Adipose tissue (tissue), 3 donors: ENCODE measurements around the gene AFAP1. TPM values are rescaled to one million over a fixed set of nuclear protein-coding genes. Genes with fewer than 3 reads are reported as not detected.

Source experiments
- H3K27ac ChIP-seq: one replicate; pipeline ENCODE4 v1.5.1; 2013; ENCODE audit warnings: low read depth, low read length
- WGBS, 3 donors: extraction: QIAGEN DNeasy Blood & Tissue Kit; methylation state at CpG; one replicate each; pipeline ENCODE4 v1.1.7; 2013; 5-methylcytosine and 5-hydroxymethylcytosine counted together
- polyA plus RNA-seq, 3 donors: library from polyadenylated mRNA; stranded (reverse); fragments of 200-250 nt; gene quantifications; one replicate each; pipeline ENCODE4 v1.2.3, GENCODE V29; 2013
- donor health status: healthy with polysubstance abuse.
- donor health status: Bipolar disorder and iron deficiency.
- donor health status: healthy.

AFAP1 gene
- polyA plus RNA-seq, 3 donors = 3.4 to 11.8 (median 10.9) TPM

- H3K27ac ChIP-seq = no peak overlapping the region
- 62 to 78% (median 64%) methylated on average over 5 of the region's 5 CpGs for WGBS, 3 donors
These were observed 158.8 kb downstream of the AFAP1 start for GRCh38 chr4:7780751-7781348.

- 54 to 59% (median 55%) methylated on average over 5 of the region's 5 CpGs for WGBS, 3 donors
- H3K27ac ChIP-seq = no peak overlapping the region
These were observed 160.3 kb downstream of the AFAP1 start for GRCh38 chr4:7779432-7779768.

- 78 to 83% (median 79%) methylated on average over 24 of the region's 24 CpGs for WGBS, 3 donors
- no peak overlapping the region for H3K27ac ChIP-seq
These were observed 160.9 kb downstream of the AFAP1 start for GRCh38 chr4:7778510-7779431.

- WGBS, 3 donors = 93 to 96% (median 93%) methylated on average over 10 of the region's 10 CpGs
- no peak overlapping the region for H3K27ac ChIP-seq
These were observed 161.7 kb downstream of the AFAP1 start for GRCh38 chr4:7777871-7778509.

GRCh38 chr4:7777017-7777710 is 162.5 kb downstream of the AFAP1 start:
- 92 to 96% (median 96%) methylated on average over 17 of the region's 17 CpGs for WGBS, 3 donors
- no peak overlapping the region for H3K27ac ChIP-seq

GRCh38 chr4:7775396-7775795 is 164.3 kb downstream of the AFAP1 start:
- no peak overlapping the region for H3K27ac ChIP-seq
- WGBS, 3 donors = 86 to 92% (median 92%) methylated on average over 9 of the region's 9 CpGs

- H3K27ac ChIP-seq = no peak overlapping the region
- 90 to 94% (median 92%) methylated on average over 22 of the region's 22 CpGs for WGBS, 3 donors
These were observed 165.1 kb downstream of the AFAP1 start for GRCh38 chr4:7774301-7775294.

GRCh38 chr4:7773401-7774180 is 166.1 kb downstream of the AFAP1 start:
- no peak overlapping the region for H3K27ac ChIP-seq
- WGBS, 3 donors = 93 to 94% (median 93%) methylated on average over 24 of the region's 24 CpGs

GRCh38 chr4:7772711-7773385 is 166.8 kb downstream of the AFAP1 start:
- 61 to 71% (median 69%) methylated on average over 31 of the region's 31 CpGs for WGBS, 3 donors
- no peak overlapping the region for H3K27ac ChIP-seq

GRCh38 chr4:7771541-7772507 is 167.8 kb downstream of the AFAP1 start:
- 78 to 85% (median 83%) methylated on average over 26 of the region's 26 CpGs for WGBS, 3 donors
- no peak overlapping the region for H3K27ac ChIP-seq

GRCh38 chr4:7771056-7771455 is 168.6 kb downstream of the AFAP1 start:
- 61 to 83% (median 66%) methylated on average over 6 of the region's 6 CpGs for WGBS, 3 donors
- H3K27ac ChIP-seq = no peak overlapping the region

GRCh38 chr4:7770224-7771050 is 169.2 kb downstream of the AFAP1 start:
- no peak overlapping the region for H3K27ac ChIP-seq
- 79 to 83% (median 80%) methylated on average over 13 of the region's 13 CpGs for WGBS, 3 donors

GRCh38 chr4:7769396-7770223 is 170.1 kb downstream of the AFAP1 start:
- 78 to 90% (median 86%) methylated on average over 20 of the region's 20 CpGs for WGBS, 3 donors
- no peak overlapping the region for H3K27ac ChIP-seq

- 92 to 94% (median 92%) methylated on average over 16 of the region's 16 CpGs for WGBS, 3 donors
- no peak overlapping the region for H3K27ac ChIP-seq
These were observed 170.9 kb downstream of the AFAP1 start for GRCh38 chr4:7768736-7769135.
